ENCODE results near the gene PTPMT1.
"Not testable (repeated sequence)": the region's sequence is repeated elsewhere in the genome, so short reads cannot be mapped to it uniquely, and the experiment has no call there.

The PTPMT1 gene, protein sequence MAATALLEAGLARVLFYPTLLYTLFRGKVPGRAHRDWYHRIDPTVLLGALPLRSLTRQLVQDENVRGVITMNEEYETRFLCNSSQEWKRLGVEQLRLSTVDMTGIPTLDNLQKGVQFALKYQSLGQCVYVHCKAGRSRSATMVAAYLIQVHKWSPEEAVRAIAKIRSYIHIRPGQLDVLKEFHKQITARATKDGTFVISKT

DNA sequence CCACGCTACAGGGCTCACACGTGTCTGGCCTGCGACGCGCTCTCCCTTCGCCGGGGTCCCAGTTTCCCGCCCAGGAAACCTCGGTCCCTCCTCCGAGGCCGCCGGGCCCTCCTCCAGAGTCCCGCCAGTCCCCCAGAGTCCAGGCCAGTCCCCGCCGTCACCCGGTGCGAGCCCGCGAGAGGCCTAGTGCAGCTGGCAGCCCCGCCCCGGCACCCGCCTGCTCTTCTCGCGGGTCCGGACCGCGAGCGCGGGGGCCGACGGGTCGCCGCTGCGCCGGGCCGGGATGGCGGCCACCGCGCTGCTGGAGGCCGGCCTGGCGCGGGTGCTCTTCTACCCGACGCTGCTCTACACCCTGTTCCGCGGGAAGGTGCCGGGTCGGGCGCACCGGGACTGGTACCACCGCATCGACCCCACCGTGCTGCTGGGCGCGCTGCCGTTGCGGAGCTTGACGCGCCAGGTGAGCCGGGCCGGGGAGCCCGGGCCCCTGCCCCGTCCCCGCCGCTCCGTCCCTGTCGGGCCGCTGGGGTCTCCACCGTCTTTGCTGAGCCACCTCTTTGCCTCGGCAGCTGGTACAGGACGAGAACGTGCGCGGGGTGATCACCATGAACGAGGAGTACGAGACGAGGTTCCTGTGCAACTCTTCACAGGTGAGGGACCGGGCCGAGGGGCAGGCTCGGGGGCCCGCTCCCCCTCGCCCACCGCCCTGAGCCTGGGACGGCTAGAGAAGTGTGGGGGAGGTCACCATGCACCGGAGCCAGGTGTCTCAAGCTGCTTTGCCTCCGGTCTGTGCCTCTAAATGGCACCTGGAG, at the start of gene PTPMT1:
TSS of gene PTPMT1 (plus strand) at position 260 of the 809 bp plus-strand sequence. CDS start at position 284, 24 bp downstream.
- Histone ChIP-seq H2AFZ (ENCODE audit: low read depth, low read length) (peak within 1 kb of the TSS; percentile 49), H3K4me1 (ENCODE audit: insufficient read depth, low read length) (no peaks in the 10 kb centered on the region), H3K4me3 (ENCODE audit: low read length) (peak within 1 kb of the TSS; percentile 42), H3K36me3 (ENCODE audit: insufficient read depth, low read length) (no peaks in the 10 kb centered on the region), H3K27me3 (ENCODE audit: insufficient read depth, low read length) (no peaks in the 10 kb centered on the region), H3K9me3 (ENCODE audit: low read length) (no peaks in the 10 kb centered on the region)

DNA sequence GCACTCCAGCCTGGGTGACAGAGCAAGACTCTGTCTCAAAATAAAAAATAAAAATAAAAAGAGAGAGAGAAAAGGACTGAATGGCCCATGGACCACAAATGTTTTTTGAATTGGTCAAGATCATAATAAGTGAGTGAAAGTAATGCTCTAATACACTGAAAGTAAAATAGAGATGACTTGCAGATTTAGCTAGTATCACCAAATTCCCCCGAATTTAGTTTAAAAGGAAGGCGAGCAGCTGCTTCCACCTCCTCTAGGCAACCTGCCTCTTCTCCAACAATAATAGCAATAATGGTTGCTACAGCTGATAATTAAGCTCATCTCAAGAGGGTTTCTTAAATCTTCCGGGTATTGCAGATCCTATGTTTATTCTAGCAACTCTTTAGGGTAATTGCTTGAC, 49.2 kb upstream of the PTPMT1 start:
- H3K27me3 ChIP-seq (ENCODE audit: insufficient read depth, low read length) = no peaks in the 10 kb centered on the region
- no peaks in the 10 kb centered on the region for H3K4me1 ChIP-seq (ENCODE audit: insufficient read depth, low read length)
- no peak overlapping the region for H3K4me3 ChIP-seq (ENCODE audit: low read length)
- no peaks in the 10 kb centered on the region for H3K9me3 ChIP-seq (ENCODE audit: low read length)
- H3K36me3 ChIP-seq (ENCODE audit: insufficient read depth, low read length) = peaks cover 4% of the 10 kb centered on the region
- no peak overlapping the region for H2AFZ ChIP-seq (ENCODE audit: low read depth, low read length)

DNA sequence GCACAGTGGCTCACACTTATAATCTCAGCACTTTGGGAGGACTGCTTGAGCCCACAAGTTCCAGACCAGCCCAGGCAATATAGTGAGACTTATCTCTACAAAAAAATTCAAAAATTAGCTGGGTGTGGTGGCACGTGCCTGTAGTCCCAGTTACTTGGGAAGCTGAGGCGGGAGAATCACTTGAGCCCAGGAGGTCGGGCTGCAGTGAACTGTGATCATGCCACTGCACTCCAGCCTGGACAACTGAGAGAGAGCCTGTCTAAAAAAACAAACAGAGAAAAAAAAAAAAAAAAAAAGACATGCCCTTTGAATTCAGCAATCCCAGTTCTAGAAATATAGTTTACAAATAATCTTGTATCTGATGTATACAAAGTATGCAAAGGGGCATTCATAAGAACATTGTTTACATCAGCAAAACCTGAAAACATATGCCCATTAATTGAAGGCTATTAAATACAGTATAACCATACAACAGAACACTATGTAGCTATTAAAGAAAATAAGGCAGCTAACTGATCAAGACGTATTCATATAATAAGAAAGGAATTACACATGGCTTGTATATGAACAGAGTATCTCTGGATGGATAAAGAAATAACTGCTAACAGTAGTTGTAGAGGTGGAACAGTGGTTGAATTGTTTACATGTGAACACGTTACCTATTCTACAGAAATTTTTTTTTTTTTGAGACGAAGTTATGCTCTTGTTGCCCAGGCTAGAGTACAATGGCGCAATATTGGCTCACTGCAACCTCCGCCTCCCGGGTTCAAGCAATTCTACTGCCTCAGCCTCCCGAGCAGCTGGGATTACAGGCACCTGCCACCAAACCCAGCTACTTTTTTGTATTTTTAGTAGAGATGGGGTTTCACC, 48.2 kb upstream of the PTPMT1 start:
- Histone ChIP-seq H2AFZ (ENCODE audit: low read depth, low read length) (no peak overlapping the region), H3K36me3 (ENCODE audit: insufficient read depth, low read length) (peaks cover 4% of the 10 kb centered on the region), H3K4me3 (ENCODE audit: low read length) (no peak overlapping the region), H3K27me3 (ENCODE audit: insufficient read depth, low read length) (no peaks in the 10 kb centered on the region), H3K9me3 (ENCODE audit: low read length) (no peaks in the 10 kb centered on the region), H3K4me1 (ENCODE audit: insufficient read depth, low read length) (no peaks in the 10 kb centered on the region)

DNA sequence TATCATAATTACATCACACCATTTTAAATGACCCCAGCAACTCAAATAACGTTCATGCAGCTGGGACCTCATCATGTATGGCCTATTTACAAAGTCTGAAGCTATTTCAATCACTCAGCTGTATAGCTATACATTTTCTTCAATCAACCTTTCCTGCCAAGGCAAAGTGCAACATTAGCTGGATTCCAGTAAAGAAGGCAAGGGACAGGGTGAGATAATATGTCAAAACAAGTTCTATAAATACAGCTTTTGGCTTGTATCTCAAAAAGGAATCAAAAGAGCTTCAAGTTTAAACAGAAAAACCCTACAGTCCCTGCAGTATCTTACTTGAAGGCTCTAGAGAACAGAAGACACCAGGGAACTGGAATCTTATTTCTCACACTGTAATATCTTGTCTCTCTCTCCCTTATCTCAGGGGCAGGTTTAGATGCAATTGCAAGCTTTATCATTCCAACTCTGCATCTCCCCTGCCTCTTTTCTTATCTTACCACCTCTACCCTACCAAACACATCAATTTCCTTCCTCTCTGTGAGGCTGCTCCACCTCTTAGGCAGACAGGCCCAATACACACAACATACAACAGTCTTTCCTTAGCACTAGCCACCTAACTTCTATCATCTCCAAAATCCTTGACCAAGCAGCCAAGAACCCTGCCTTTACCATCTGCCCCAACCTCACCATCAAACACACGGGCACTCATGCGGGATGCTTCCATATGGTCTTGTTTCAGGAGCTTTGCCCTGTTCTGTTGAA, 47.0 kb upstream of the PTPMT1 start:
- no peaks in the 10 kb centered on the region for H3K9me3 ChIP-seq (ENCODE audit: low read length)
- no peak overlapping the region for H2AFZ ChIP-seq (ENCODE audit: low read depth, low read length)
- H3K4me3 ChIP-seq (ENCODE audit: low read length) = no peak overlapping the region
- peaks cover 4% of the 10 kb centered on the region for H3K36me3 ChIP-seq (ENCODE audit: insufficient read depth, low read length)
- peaks cover 6% of the 10 kb centered on the region for H3K4me1 ChIP-seq (ENCODE audit: insufficient read depth, low read length)
- H3K27me3 ChIP-seq (ENCODE audit: insufficient read depth, low read length) = no peaks in the 10 kb centered on the region

DNA sequence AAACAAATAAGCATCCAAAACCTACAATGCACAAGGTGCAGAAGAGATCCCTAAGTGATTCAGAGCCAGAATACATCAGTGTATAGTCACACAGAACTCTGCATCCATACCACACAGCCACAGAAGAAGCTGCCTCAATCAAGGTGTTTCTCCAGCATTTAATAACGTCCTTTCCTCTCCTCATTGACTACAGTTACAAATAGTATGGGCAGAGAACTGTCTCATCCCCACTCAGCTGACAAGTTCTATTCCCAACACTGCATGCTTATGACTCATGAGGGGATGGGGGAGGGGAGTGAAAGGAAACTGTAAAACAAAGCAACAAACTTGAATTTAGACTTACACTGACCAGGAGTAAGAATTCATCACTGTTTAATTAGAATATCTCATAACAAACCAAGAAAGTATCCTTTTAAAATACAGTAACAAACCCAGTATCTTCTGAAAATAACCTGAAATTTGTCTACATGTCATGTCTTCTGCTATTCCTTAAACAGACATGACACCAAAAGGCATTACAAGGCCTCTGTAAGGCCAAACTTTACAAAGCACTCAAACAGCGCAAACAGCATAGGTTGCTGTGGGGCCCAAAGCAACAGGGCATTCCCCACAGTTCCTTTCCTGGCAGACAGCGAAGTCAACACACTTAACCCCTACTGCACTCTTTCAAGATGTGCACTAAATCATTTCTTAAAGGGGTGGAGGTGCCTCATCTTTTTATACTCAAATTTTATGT, 41.7 kb upstream of the PTPMT1 start:
- H2AFZ ChIP-seq (ENCODE audit: low read depth, low read length) = no peak overlapping the region
- H3K4me1 ChIP-seq (ENCODE audit: insufficient read depth, low read length) = peaks cover 32% of the 10 kb centered on the region
- no peaks in the 10 kb centered on the region for H3K9me3 ChIP-seq (ENCODE audit: low read length)
- no peak overlapping the region for H3K4me3 ChIP-seq (ENCODE audit: low read length)
- no peaks in the 10 kb centered on the region for H3K27me3 ChIP-seq (ENCODE audit: insufficient read depth, low read length)
- peaks cover 4% of the 10 kb centered on the region for H3K36me3 ChIP-seq (ENCODE audit: insufficient read depth, low read length)

DNA sequence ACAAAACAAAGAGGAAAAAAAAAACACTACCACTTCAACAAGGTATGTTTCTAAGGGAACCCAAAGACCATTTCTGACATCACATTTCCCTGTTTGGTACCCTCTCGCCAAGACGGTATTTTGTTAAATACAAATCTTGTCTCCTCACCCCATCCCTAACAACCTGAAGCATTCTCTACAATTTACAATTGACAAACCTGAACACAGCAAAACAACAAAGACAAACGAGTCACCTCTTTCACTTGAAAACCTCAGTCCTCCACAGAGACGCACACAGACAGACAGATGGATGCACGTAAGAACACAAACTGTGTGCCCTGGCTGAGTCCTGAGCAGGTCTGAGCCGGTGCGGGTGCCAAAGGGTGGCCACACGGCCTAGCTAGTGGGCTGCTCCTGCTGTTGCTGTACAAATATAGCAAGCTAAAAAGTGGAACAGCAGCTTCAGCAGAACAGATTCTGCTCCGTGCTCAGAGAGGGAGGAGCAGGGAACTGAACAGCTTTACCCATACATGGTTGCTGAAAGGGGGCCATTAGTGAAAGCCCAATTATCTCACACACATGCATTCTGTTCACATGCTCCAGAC, 41.0 kb upstream of the PTPMT1 start:
- Histone ChIP-seq H2AFZ (ENCODE audit: low read depth, low read length) (no peak overlapping the region), H3K4me1 (ENCODE audit: insufficient read depth, low read length) (peaks cover 32% of the 10 kb centered on the region), H3K4me3 (ENCODE audit: low read length) (peak overlapping the region; percentile 6), H3K9me3 (ENCODE audit: low read length) (no peaks in the 10 kb centered on the region), H3K36me3 (ENCODE audit: insufficient read depth, low read length) (peaks cover 7% of the 10 kb centered on the region), H3K27me3 (ENCODE audit: insufficient read depth, low read length) (no peaks in the 10 kb centered on the region)

DNA sequence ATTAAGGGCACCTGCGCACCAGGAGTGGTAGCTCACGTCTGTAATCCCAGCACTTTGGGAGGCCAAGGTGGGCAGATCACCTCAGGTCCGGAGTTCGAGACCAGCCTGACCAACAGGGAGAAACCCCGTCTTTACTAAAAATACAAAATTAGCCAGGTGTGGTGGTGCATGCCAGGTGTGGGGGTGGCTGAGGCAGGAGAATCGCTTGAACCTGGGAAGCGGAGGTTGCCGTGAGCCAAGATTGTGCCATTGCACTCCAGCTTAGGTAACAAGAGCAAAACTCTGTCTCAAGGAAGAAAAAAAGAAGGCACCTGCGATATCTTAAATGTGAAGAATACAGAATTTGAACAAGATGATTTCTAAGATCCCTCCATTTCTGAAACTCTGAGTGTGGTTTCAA, 39.4 kb upstream of the PTPMT1 start:
- H3K36me3 ChIP-seq (ENCODE audit: insufficient read depth, low read length); H3K9me3 ChIP-seq (ENCODE audit: low read length); H3K27me3 ChIP-seq (ENCODE audit: insufficient read depth, low read length); H2AFZ ChIP-seq (ENCODE audit: low read depth, low read length); H3K4me3 ChIP-seq (ENCODE audit: low read length): not testable (repeated sequence)
- H3K4me1 ChIP-seq (ENCODE audit: insufficient read depth, low read length) = peaks cover 32% of the 10 kb centered on the region

DNA sequence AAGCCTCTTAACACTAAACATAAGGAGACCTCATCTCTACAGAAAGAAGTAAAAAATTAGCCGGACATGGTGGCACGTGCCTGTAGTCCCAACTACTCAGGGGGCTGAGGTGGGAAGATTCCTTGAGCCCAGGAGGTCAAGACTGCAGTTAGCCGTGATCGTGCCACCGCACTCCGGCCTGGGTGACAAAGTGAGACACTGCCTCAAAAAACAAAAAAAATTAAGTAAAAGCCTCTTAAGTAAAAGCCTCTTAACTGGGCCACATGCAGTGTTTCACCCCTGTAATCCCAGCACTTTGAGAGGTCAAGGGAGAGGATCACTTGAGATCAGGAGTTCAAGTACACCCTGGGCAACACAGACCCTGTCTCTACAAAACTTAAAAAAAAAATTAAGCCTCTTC, 38.2 kb upstream of the PTPMT1 start:
- Histone ChIP-seq H3K36me3 (ENCODE audit: insufficient read depth, low read length) (peaks cover 3% of the 10 kb centered on the region), H3K9me3 (ENCODE audit: low read length) (no peaks in the 10 kb centered on the region), H3K4me3 (ENCODE audit: low read length) (no peak overlapping the region), H3K27me3 (ENCODE audit: insufficient read depth, low read length) (no peaks in the 10 kb centered on the region), H3K4me1 (ENCODE audit: insufficient read depth, low read length) (peaks cover 39% of the 10 kb centered on the region), H2AFZ (ENCODE audit: low read depth, low read length) (no peak overlapping the region)

DNA sequence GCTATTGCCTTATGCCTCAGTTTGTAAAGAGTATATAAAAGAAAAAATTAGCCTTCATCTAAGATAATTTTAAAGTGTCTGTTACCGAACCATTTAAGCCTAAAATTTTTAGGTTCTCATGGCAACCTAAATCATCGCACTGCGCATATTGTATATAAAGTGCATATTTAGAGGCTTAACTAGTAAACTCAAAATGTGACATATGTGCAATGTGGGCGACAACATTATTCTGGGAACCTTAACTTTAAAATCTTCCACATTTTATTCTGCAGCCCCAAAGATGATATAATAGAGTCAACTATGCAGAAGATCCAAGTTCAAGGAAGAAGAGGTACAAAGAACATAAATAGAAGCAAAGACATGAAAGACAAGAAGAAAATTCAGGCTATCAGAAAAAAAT, 35.4 kb upstream of the PTPMT1 start:
- Histone ChIP-seq H3K4me3 (ENCODE audit: low read length) (no peak overlapping the region), H3K36me3 (ENCODE audit: insufficient read depth, low read length) (peaks cover 3% of the 10 kb centered on the region), H3K4me1 (ENCODE audit: insufficient read depth, low read length) (peaks cover 30% of the 10 kb centered on the region), H3K9me3 (ENCODE audit: low read length) (no peaks in the 10 kb centered on the region), H3K27me3 (ENCODE audit: insufficient read depth, low read length) (no peaks in the 10 kb centered on the region), H2AFZ (ENCODE audit: low read depth, low read length) (no peak overlapping the region)

DNA sequence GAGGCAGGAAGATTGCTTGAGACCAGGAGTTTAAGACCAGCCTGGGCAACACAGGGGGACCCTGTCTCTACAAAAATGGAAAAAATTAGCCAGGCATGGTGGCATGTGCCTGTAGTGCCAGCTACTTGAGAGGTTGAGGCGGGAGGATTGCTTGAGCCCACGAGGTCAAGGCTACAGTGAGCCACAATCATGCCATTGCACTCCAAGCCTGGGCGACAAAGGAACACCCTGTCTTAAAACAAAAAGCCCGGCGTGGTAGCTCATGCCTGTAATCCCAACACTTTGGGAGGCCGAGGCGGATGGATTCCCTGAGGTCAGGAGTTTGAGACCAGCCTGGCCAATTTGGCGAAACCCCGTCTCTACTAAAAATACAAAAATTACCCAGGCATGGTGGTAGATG, 34.7 kb upstream of the PTPMT1 start:
- H3K36me3 ChIP-seq (ENCODE audit: insufficient read depth, low read length); H3K27me3 ChIP-seq (ENCODE audit: insufficient read depth, low read length); H2AFZ ChIP-seq (ENCODE audit: low read depth, low read length); H3K9me3 ChIP-seq (ENCODE audit: low read length); H3K4me3 ChIP-seq (ENCODE audit: low read length): not testable (repeated sequence)
- peaks cover 22% of the 10 kb centered on the region for H3K4me1 ChIP-seq (ENCODE audit: insufficient read depth, low read length)

DNA sequence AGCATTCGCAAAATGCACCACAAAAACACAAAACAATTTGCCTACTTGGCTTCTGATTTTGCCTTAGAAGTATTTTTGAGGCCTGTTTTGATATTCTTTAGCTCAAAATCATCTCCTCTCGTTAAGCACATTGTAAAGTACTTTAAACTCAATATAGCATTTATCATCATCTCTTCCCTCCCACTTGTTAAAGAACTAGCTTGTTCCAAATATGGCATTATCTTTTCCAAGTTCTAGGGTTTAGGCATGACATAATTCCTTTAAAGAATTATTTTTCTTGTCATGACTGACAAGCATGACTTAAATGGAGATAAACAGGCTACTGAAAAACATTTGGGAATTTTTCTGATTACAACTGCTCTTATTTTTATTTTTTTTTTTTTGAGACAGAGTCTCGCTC, 33.7 kb upstream of the PTPMT1 start:
- no peaks in the 10 kb centered on the region for H3K9me3 ChIP-seq (ENCODE audit: low read length)
- H3K36me3 ChIP-seq (ENCODE audit: insufficient read depth, low read length) = peaks cover 3% of the 10 kb centered on the region
- peaks cover 20% of the 10 kb centered on the region for H3K4me1 ChIP-seq (ENCODE audit: insufficient read depth, low read length)
- H3K4me3 ChIP-seq (ENCODE audit: low read length) = no peak overlapping the region
- H2AFZ ChIP-seq (ENCODE audit: low read depth, low read length) = no peak overlapping the region
- H3K27me3 ChIP-seq (ENCODE audit: insufficient read depth, low read length) = no peaks in the 10 kb centered on the region
